DOHH2 (cell line): ENCODE results near the gene RNU6-7.

Experiments used
- H3F3A ChIP-seq: fragments of 200-600 bp; sonication (generic), shearing (Covaris generic); 2 replicates; pipeline ENCODE4 v1.6.0; 2016; ENCODE audit warnings: antibody characterized with exemption, mild to moderate bottlenecking; ENCODE audit not compliant: control insufficient read depth, insufficient read depth
- H3K27ac ChIP-seq: fragments of 200-600 bp; sonication (generic); 2 replicates; pipeline ENCODE4 v1.5.1; 2014; ENCODE audit warnings: low read depth, mild to moderate bottlenecking, low read length, moderate library complexity
- H3K27me3 ChIP-seq: fragments of 200-600 bp; sonication (generic); 2 replicates; pipeline ENCODE4 v1.6.1; 2014; ENCODE audit warnings: mild to moderate bottlenecking, low read length, mixed read lengths; ENCODE audit not compliant: control insufficient read depth
- H3K36me3 ChIP-seq: fragments of 200-600 bp; sonication (generic); 2 replicates; pipeline ENCODE4 v1.6.1; 2014; ENCODE audit warnings: mild to moderate bottlenecking, low read length, moderate library complexity, mixed read lengths; ENCODE audit not compliant: control insufficient read depth
- H3K4me1 ChIP-seq: fragments of 200-600 bp; sonication (generic); 2 replicates; pipeline ENCODE4 v1.6.1; 2014; ENCODE audit warnings: mild to moderate bottlenecking, low read length, mixed read lengths; ENCODE audit not compliant: control insufficient read depth
- H3K4me2 ChIP-seq: fragments of 200-600 bp; sonication (generic); 2 replicates; pipeline ENCODE4 v1.6.0; 2014; ENCODE audit warnings: mild to moderate bottlenecking, low read length, moderate library complexity
- H3K4me3 ChIP-seq: fragments of 200-600 bp; sonication (generic); 2 replicates; pipeline ENCODE4 v1.5.1; 2014; ENCODE audit warnings: mild to moderate bottlenecking, low read length, mixed read lengths
- H3K79me2 ChIP-seq: fragments of 200-600 bp; sonication (generic); 2 replicates; pipeline ENCODE4 v1.6.1; 2014; ENCODE audit warnings: mild to moderate bottlenecking, low read length, mixed read lengths; ENCODE audit not compliant: control insufficient read depth
- H3K9me2 ChIP-seq: fragments of 200-600 bp; sonication (generic); replicated peaks from 2 replicates; pipeline ENCODE4 v1.6.1; 2014; ENCODE audit warnings: mild to moderate bottlenecking, low read length, mixed read lengths; ENCODE audit not compliant: control insufficient read depth
- H3K9me3 ChIP-seq: fragments of 200-600 bp; sonication (generic); 2 replicates; pipeline ENCODE4 v1.6.1; 2014; ENCODE audit warnings: antibody characterized with exemption, low read length, mixed read lengths; ENCODE audit not compliant: control insufficient read depth, insufficient read depth
- H4K20me1 ChIP-seq: fragments of 200-600 bp; sonication (generic); 2 replicates; pipeline ENCODE4 v1.6.0; 2014; ENCODE audit warnings: low read depth, mild to moderate bottlenecking, antibody characterized with exemption, low read length, moderate library complexity; ENCODE audit not compliant: control insufficient read depth, insufficient read depth
- EZH2phosphoT487 ChIP-seq: fragments of 200-600 bp; sonication (generic); IDR thresholded peaks from 2 replicates; pipeline ENCODE4 v1.6.1; 2017; ENCODE audit warnings: borderline replicate concordance, mild to moderate bottlenecking, antibody characterized with exemption, low read length, moderate library complexity, mixed read lengths
- TF ChIP-seq, protein P1 (sequence below): fragments of 200-600 bp; sonication (generic); IDR thresholded peaks from one replicate; pipeline ENCODE4 v1.5.1; 2014; ENCODE audit warnings: antibody characterized with exemption, mild to moderate bottlenecking, low read depth, low read length; ENCODE audit not compliant: poor library complexity, severe bottlenecking

Gene RNU6-7

DNA sequence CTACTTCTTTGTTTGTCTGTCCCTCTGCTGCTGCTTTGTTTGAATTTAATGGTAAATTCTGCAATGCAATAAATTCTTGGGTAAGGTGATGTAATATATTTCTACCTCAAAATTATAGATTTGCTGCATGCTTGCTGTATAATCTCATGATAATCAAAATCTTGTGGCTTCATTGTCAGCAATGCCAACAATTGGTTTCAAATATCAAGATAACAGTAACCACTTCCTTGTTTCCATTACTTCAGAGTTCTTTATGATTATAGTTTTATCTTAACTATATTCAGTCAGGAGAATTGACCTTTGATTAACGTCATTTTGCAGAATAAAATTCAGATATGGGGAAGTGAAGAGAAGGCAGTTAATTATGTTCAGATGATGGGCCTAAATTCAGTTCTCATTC, 31.4 kb downstream of the RNU6-7 start:
- H3F3A ChIP-seq, result no peaks in the 10 kb centered on the region
- no peaks in the 10 kb centered on the region for H3K79me2 ChIP-seq
- no peak overlapping the region for H3K27ac ChIP-seq
- H3K4me3 ChIP-seq, result no peak overlapping the region
- no peaks in the 10 kb centered on the region for H4K20me1 ChIP-seq
- no peaks in the 10 kb centered on the region for H3K27me3 ChIP-seq
- TF ChIP-seq EZH2phosphoT487, result no peak
- TF ChIP-seq, protein P1, sequence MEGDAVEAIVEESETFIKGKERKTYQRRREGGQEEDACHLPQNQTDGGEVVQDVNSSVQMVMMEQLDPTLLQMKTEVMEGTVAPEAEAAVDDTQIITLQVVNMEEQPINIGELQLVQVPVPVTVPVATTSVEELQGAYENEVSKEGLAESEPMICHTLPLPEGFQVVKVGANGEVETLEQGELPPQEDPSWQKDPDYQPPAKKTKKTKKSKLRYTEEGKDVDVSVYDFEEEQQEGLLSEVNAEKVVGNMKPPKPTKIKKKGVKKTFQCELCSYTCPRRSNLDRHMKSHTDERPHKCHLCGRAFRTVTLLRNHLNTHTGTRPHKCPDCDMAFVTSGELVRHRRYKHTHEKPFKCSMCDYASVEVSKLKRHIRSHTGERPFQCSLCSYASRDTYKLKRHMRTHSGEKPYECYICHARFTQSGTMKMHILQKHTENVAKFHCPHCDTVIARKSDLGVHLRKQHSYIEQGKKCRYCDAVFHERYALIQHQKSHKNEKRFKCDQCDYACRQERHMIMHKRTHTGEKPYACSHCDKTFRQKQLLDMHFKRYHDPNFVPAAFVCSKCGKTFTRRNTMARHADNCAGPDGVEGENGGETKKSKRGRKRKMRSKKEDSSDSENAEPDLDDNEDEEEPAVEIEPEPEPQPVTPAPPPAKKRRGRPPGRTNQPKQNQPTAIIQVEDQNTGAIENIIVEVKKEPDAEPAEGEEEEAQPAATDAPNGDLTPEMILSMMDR, result no peak
- no peaks in the 10 kb centered on the region for H3K9me3 ChIP-seq
- H3K4me2 ChIP-seq, result no peak overlapping the region
- no peaks in the 10 kb centered on the region for H3K4me1 ChIP-seq
- no peaks in the 10 kb centered on the region for H3K36me3 ChIP-seq
- no peaks in the 10 kb centered on the region for H3K9me2 ChIP-seq

GRCh38 chr14:32244404-32244803, 42.6 kb downstream of the RNU6-7 start:
- Histone ChIP-seq H3K4me2 (no peak overlapping the region), H4K20me1 (no peaks in the 10 kb centered on the region), H3K27ac (no peak overlapping the region), H3K27me3 (no peaks in the 10 kb centered on the region), H3K9me3 (no peaks in the 10 kb centered on the region), H3K4me3 (no peak overlapping the region), H3K9me2 (no peaks in the 10 kb centered on the region), H3K36me3 (no peaks in the 10 kb centered on the region), H3F3A (no peaks in the 10 kb centered on the region), H3K4me1 (no peaks in the 10 kb centered on the region), H3K79me2 (no peaks in the 10 kb centered on the region)
- no peak for TF ChIP-seq EZH2phosphoT487
- TF ChIP-seq, protein P1, result no peak

DNA sequence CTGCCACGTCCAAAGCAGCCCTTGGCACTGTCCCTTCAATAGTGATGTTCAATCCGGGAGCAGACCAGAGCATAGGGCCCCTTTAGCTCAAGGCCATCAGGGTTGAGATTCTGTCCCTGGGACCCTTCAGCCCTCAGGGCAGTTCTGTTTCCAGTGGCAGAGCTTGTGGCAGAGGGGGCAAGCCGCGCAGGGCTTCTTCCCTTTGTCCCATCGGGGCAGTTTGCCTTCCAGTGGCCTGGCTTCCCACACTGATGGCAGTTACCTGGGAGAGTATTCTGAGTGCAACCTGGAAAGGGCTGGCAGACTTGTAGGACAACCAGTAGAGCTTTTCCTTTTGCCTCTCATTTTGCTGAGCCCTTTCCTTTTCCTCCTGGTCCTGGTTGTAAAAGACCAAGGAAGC, 44.9 kb downstream of the RNU6-7 start:
- H3F3A ChIP-seq, result no peaks in the 10 kb centered on the region
- no peak overlapping the region for H3K4me2 ChIP-seq
- no peaks in the 10 kb centered on the region for H3K79me2 ChIP-seq
- H3K4me3 ChIP-seq, result no peak overlapping the region
- H3K4me1 ChIP-seq, result peaks cover under 1% of the 10 kb centered on the region
- no peak for TF ChIP-seq EZH2phosphoT487
- TF ChIP-seq, protein P1, result no peak
- H3K27ac ChIP-seq, result no peak overlapping the region
- H3K36me3 ChIP-seq, result no peaks in the 10 kb centered on the region
- H3K9me3 ChIP-seq, result no peaks in the 10 kb centered on the region
- H4K20me1 ChIP-seq, result no peaks in the 10 kb centered on the region
- no peaks in the 10 kb centered on the region for H3K27me3 ChIP-seq
- H3K9me2 ChIP-seq, result no peaks in the 10 kb centered on the region

- H3K4me1 ChIP-seq, result peaks cover 4% of the 10 kb centered on the region
- TF ChIP-seq, protein P1, result no peak
- TF ChIP-seq EZH2phosphoT487, result no peak
- H3K27me3 ChIP-seq, result no peaks in the 10 kb centered on the region
- no peaks in the 10 kb centered on the region for H4K20me1 ChIP-seq
- no peaks in the 10 kb centered on the region for H3K9me3 ChIP-seq
- H3K9me2 ChIP-seq, result no peaks in the 10 kb centered on the region
- no peak overlapping the region for H3K4me2 ChIP-seq
- H3F3A ChIP-seq, result no peaks in the 10 kb centered on the region
- H3K36me3 ChIP-seq, result no peaks in the 10 kb centered on the region
- no peaks in the 10 kb centered on the region for H3K79me2 ChIP-seq
- no peak overlapping the region for H3K4me3 ChIP-seq
- H3K27ac ChIP-seq, result no peak overlapping the region
These were observed 47.5 kb downstream of the RNU6-7 start for GRCh38 chr14:32249371-32249770.
